ENCODE data around the gene PRC1.

PRC1 gene

GRCh38 chr15:90939756-90940155, 54.6 kb downstream of the PRC1 start:
- Histone ChIP-seq H2BK12ac (ENCODE audit: low read length) (no peak overlapping the region), H4K8ac (ENCODE audit: low read depth, low read length) (no peak overlapping the region), H2AK5ac (ENCODE audit: low read depth, low read length) (no peak overlapping the region), H3K4me2 (ENCODE audit: insufficient read depth, low read length, poor library complexity, severe bottlenecking) (no peak overlapping the region), H3K27ac (replicated peaks; ENCODE audit: low read length) (no peak overlapping the region), H3K27me3 (ENCODE audit: control insufficient read depth in 3 of 3, insufficient read depth in 3 of 3, low read depth in 1 of 3, low read length in 3 of 3) (no peaks in the 10 kb centered on the region), H3K18ac (ENCODE audit: low read length) (no peak overlapping the region), H3K14ac (ENCODE audit: low read length) (no peak overlapping the region), H2BK120ac (ENCODE audit: low read depth, low read length) (no peak overlapping the region), H3K9me3 (replicated peaks in 1 of 2; ENCODE audit: control insufficient read depth in 2 of 2, insufficient read depth in 1 of 2, low read depth in 1 of 2, low read length in 2 of 2) (no peaks in the 10 kb centered on the region), H3K9ac (ENCODE audit: low read depth, low read length, poor library complexity) (no peak overlapping the region), H4K91ac (ENCODE audit: low read depth, low read length, poor library complexity) (no peak overlapping the region), H3K36me3 (replicated peaks in 1 of 2; ENCODE audit: control insufficient read depth in 2 of 2, insufficient read depth in 2 of 2, low read length in 2 of 2) (peaks cover 38 to 79% of the 10 kb centered on the region in 2 donors), H3K4me3 (ENCODE audit: low read length in 2 of 2) (no peak overlapping the region), H2BK5ac (ENCODE audit: low read length) (no peak overlapping the region), H3K79me1 (ENCODE audit: low read depth, low read length) (no peaks in the 10 kb centered on the region), H3K23ac (ENCODE audit: low read depth, low read length, poor library complexity) (no peak overlapping the region), H3K4me1 (ENCODE audit: control insufficient read depth in 2 of 2, insufficient read depth in 1 of 2, low read depth in 1 of 2, low read length in 2 of 2) (peaks cover 7 to 8% of the 10 kb centered on the region in 2 donors), H3K4ac (ENCODE audit: low read length) (no peak overlapping the region), H2BK15ac (ENCODE audit: low read length) (no peak overlapping the region), H2AFZ (ENCODE audit: low read length) (no peak overlapping the region)
- WGBS, 2 donors (ENCODE audit: extremely low coverage in 2 of 2, insufficient read length in 2 of 2, insufficient replicate concordance in 1 of 2) = no CpG with 5 or more reads among the region's 7 CpGs
- no peak for DNase-seq (ENCODE audit: low spot score)

GRCh38 chr15:90938261-90938660, 56.1 kb downstream of the PRC1 start:
- H2BK5ac ChIP-seq (ENCODE audit: low read length) = no peak overlapping the region
- H3K36me3 ChIP-seq (replicated peaks in 1 of 2; ENCODE audit: control insufficient read depth in 2 of 2, insufficient read depth in 2 of 2, low read length in 2 of 2) = peaks cover 31 to 64% of the 10 kb centered on the region in 2 donors
- no peak overlapping the region for H2AFZ ChIP-seq (ENCODE audit: low read length)
- no peak overlapping the region for H3K4ac ChIP-seq (ENCODE audit: low read length)
- no peak overlapping the region for H2BK15ac ChIP-seq (ENCODE audit: low read length)
- no peak overlapping the region for H3K18ac ChIP-seq (ENCODE audit: low read length)
- H3K79me1 ChIP-seq (ENCODE audit: low read depth, low read length) = no peaks in the 10 kb centered on the region
- DNase-seq (ENCODE audit: low spot score) = no peak
- H4K91ac ChIP-seq (ENCODE audit: low read depth, low read length, poor library complexity) = no peak overlapping the region
- no peak overlapping the region for H3K9ac ChIP-seq (ENCODE audit: low read depth, low read length, poor library complexity)
- no peak overlapping the region for H3K14ac ChIP-seq (ENCODE audit: low read length)
- H2BK120ac ChIP-seq (ENCODE audit: low read depth, low read length) = no peak overlapping the region
- H3K9me3 ChIP-seq (replicated peaks in 1 of 2; ENCODE audit: control insufficient read depth in 2 of 2, insufficient read depth in 1 of 2, low read depth in 1 of 2, low read length in 2 of 2) = no peaks in the 10 kb centered on the region
- 100% methylated on average over 1 of the region's 5 CpGs; no CpG with 5 or more reads in 1 of the 2 donors for WGBS, 2 donors (ENCODE audit: extremely low coverage in 2 of 2, insufficient read length in 2 of 2, insufficient replicate concordance in 1 of 2)
- no peak overlapping the region for H3K4me3 ChIP-seq (ENCODE audit: low read length in 2 of 2)
- no peak overlapping the region for H3K27ac ChIP-seq (replicated peaks; ENCODE audit: low read length)
- peaks cover 11 to 12% of the 10 kb centered on the region in 2 donors for H3K4me1 ChIP-seq (ENCODE audit: control insufficient read depth in 2 of 2, insufficient read depth in 1 of 2, low read depth in 1 of 2, low read length in 2 of 2)
- no peak overlapping the region for H2BK12ac ChIP-seq (ENCODE audit: low read length)
- H4K8ac ChIP-seq (ENCODE audit: low read depth, low read length) = no peak overlapping the region
- H3K23ac ChIP-seq (ENCODE audit: low read depth, low read length, poor library complexity) = no peak overlapping the region
- no peak overlapping the region for H3K4me2 ChIP-seq (ENCODE audit: insufficient read depth, low read length, poor library complexity, severe bottlenecking)
- no peak overlapping the region for H2AK5ac ChIP-seq (ENCODE audit: low read depth, low read length)
- peaks cover 0 to 5% (median 4%) of the 10 kb centered on the region in 3 experiments for H3K27me3 ChIP-seq (ENCODE audit: control insufficient read depth in 3 of 3, insufficient read depth in 3 of 3, low read depth in 1 of 3, low read length in 3 of 3)

- no peak for DNase-seq (ENCODE audit: low spot score)
- no peak overlapping the region for H3K9ac ChIP-seq (ENCODE audit: low read depth, low read length, poor library complexity)
- H2BK15ac ChIP-seq (ENCODE audit: low read length) = no peak overlapping the region
- no peak overlapping the region for H3K4me3 ChIP-seq (ENCODE audit: low read length in 2 of 2)
- no peak overlapping the region for H4K8ac ChIP-seq (ENCODE audit: low read depth, low read length)
- H3K4ac ChIP-seq (ENCODE audit: low read length) = no peak overlapping the region
- H3K18ac ChIP-seq (ENCODE audit: low read length) = no peak overlapping the region
- H2BK12ac ChIP-seq (ENCODE audit: low read length) = no peak overlapping the region
- H3K27me3 ChIP-seq (ENCODE audit: control insufficient read depth in 3 of 3, insufficient read depth in 3 of 3, low read depth in 1 of 3, low read length in 3 of 3) = peaks cover 0 to 5% (median 4%) of the 10 kb centered on the region in 3 experiments
- H3K36me3 ChIP-seq (replicated peaks in 1 of 2; ENCODE audit: control insufficient read depth in 2 of 2, insufficient read depth in 2 of 2, low read length in 2 of 2) = peaks cover 22 to 50% of the 10 kb centered on the region in 2 donors
- no peaks in the 10 kb centered on the region for H3K9me3 ChIP-seq (replicated peaks in 1 of 2; ENCODE audit: control insufficient read depth in 2 of 2, insufficient read depth in 1 of 2, low read depth in 1 of 2, low read length in 2 of 2)
- no peak overlapping the region for H2BK5ac ChIP-seq (ENCODE audit: low read length)
- H2AK5ac ChIP-seq (ENCODE audit: low read depth, low read length) = no peak overlapping the region
- H2BK120ac ChIP-seq (ENCODE audit: low read depth, low read length) = no peak overlapping the region
- H3K27ac ChIP-seq (replicated peaks; ENCODE audit: low read length) = no peak overlapping the region
- H3K14ac ChIP-seq (ENCODE audit: low read length) = no peak overlapping the region
- H3K23ac ChIP-seq (ENCODE audit: low read depth, low read length, poor library complexity) = no peak overlapping the region
- H3K4me2 ChIP-seq (ENCODE audit: insufficient read depth, low read length, poor library complexity, severe bottlenecking) = no peak overlapping the region
- peaks cover 13 to 14% of the 10 kb centered on the region in 2 donors for H3K4me1 ChIP-seq (ENCODE audit: control insufficient read depth in 2 of 2, insufficient read depth in 1 of 2, low read depth in 1 of 2, low read length in 2 of 2)
- no peak overlapping the region for H4K91ac ChIP-seq (ENCODE audit: low read depth, low read length, poor library complexity)
- H3K79me1 ChIP-seq (ENCODE audit: low read depth, low read length) = no peaks in the 10 kb centered on the region
- no peak overlapping the region for H2AFZ ChIP-seq (ENCODE audit: low read length)
- no CpG with 5 or more reads among the region's 1 CpG for WGBS, 2 donors (ENCODE audit: extremely low coverage in 2 of 2, insufficient read length in 2 of 2, insufficient replicate concordance in 1 of 2)
Measured at GRCh38 chr15:90936823-90937222, 57.5 kb downstream of the PRC1 start.

GRCh38 chr15:90934949-90935751, 59.2 kb downstream of the PRC1 start, which contains the start of gene UNC45A:
TSS of gene UNC45A (plus strand) at chr15:90935285. CDS start at chr15:90935325, 40 bp downstream.
- H3K4me3 ChIP-seq (ENCODE audit: low read length in 2 of 2) = peak within 1 kb of the TSS; percentile 74 to 90

More at GRCh38 chr15:90934949-90935751, 59.2 kb downstream of the PRC1 start, which contains the start of gene UNC45A:
- H3K9ac ChIP-seq (ENCODE audit: low read depth, low read length, poor library complexity) = peak within 1 kb of the TSS; percentile 93
- WGBS, 2 donors (ENCODE audit: extremely low coverage in 2 of 2, insufficient read length in 2 of 2, insufficient replicate concordance in 1 of 2) = no CpG with 5 or more reads among the region's 65 CpGs
- DNase-seq (ENCODE audit: low spot score) = peak; percentile 88
- peak within 1 kb of the TSS; percentile 97 for H2AFZ ChIP-seq (ENCODE audit: low read length)
- no peak within 1 kb of the TSS for H4K91ac ChIP-seq (ENCODE audit: low read depth, low read length, poor library complexity)
- H3K4ac ChIP-seq (ENCODE audit: low read length) = peak within 1 kb of the TSS; percentile 6
- H4K8ac ChIP-seq (ENCODE audit: low read depth, low read length) = no peak within 1 kb of the TSS
- no peak within 1 kb of the TSS for H2BK15ac ChIP-seq (ENCODE audit: low read length)
- H2BK5ac ChIP-seq (ENCODE audit: low read length) = no peak within 1 kb of the TSS
- no peak within 1 kb of the TSS for H3K27ac ChIP-seq (replicated peaks; ENCODE audit: low read length)
- peaks cover 12 to 36% of the 10 kb centered on the region in 2 donors for H3K36me3 ChIP-seq (replicated peaks in 1 of 2; ENCODE audit: control insufficient read depth in 2 of 2, insufficient read depth in 2 of 2, low read length in 2 of 2)
- no peak within 1 kb of the TSS for H2BK12ac ChIP-seq (ENCODE audit: low read length)
- peak within 1 kb of the TSS; percentile 83 for H3K14ac ChIP-seq (ENCODE audit: low read length)
- no peaks in the 10 kb centered on the region for H3K9me3 ChIP-seq (replicated peaks in 1 of 2; ENCODE audit: control insufficient read depth in 2 of 2, insufficient read depth in 1 of 2, low read depth in 1 of 2, low read length in 2 of 2)
- no peaks in the 10 kb centered on the region for H3K79me1 ChIP-seq (ENCODE audit: low read depth, low read length)
- peak within 1 kb of the TSS; percentile 94 for H3K18ac ChIP-seq (ENCODE audit: low read length)
- H3K23ac ChIP-seq (ENCODE audit: low read depth, low read length, poor library complexity) = peak within 1 kb of the TSS; percentile 63
- H2BK120ac ChIP-seq (ENCODE audit: low read depth, low read length) = no peak within 1 kb of the TSS
- H3K27me3 ChIP-seq (ENCODE audit: control insufficient read depth in 3 of 3, insufficient read depth in 3 of 3, low read depth in 1 of 3, low read length in 3 of 3) = peaks cover 0 to 5% (median 4%) of the 10 kb centered on the region in 3 experiments
- peak within 1 kb of the TSS; percentile 4 for H2AK5ac ChIP-seq (ENCODE audit: low read depth, low read length)
- peaks cover 14 to 15% of the 10 kb centered on the region in 2 donors for H3K4me1 ChIP-seq (ENCODE audit: control insufficient read depth in 2 of 2, insufficient read depth in 1 of 2, low read depth in 1 of 2, low read length in 2 of 2)
- peak within 1 kb of the TSS; percentile 99 for H3K4me2 ChIP-seq (ENCODE audit: insufficient read depth, low read length, poor library complexity, severe bottlenecking)

Measured in neuronal stem cell (in vitro differentiated cells).